ENCODE measurements around the gene EHBP1.

The EHBP1 gene

DNA sequence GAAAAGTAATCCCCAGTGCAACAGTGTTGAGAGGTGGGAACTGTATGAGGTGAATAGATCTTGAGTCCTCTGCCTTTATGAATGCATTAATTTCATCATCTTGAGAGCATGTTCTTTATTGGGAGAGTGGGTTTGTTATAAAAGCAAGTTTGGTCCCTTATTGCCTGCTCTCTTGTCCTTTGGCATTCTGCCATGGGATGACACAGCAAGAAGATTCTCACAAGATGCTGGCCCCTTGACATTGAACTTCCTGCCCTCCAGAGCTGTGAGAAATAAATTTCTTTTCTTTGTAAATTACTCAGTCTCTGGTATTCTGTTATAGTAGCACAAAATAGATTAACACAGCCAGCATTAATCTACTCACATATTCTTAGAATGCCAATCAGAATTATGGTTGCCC, 108.6 kb downstream of the EHBP1 start:
- TF ChIP-seq TAF1 (IDR thresholded peaks at IDR 0.05; ENCODE audit: borderline replicate concordance, insufficient read depth, low read length): no peak
- TF ChIP-seq SIN3A (IDR thresholded peaks at IDR 0.05; ENCODE audit: borderline replicate concordance, insufficient read depth, low read length): no peak
- TF ChIP-seq FOXP2 (optimal IDR thresholded peaks at IDR 0.05; ENCODE audit: borderline replicate concordance, extremely low read depth, extremely low read length, insufficient read depth): no peak
- no peak for TF ChIP-seq POLR2AphosphoS5 (IDR thresholded peaks at IDR 0.05; ENCODE audit: low read depth, low read length)
- TF ChIP-seq, protein P1, sequence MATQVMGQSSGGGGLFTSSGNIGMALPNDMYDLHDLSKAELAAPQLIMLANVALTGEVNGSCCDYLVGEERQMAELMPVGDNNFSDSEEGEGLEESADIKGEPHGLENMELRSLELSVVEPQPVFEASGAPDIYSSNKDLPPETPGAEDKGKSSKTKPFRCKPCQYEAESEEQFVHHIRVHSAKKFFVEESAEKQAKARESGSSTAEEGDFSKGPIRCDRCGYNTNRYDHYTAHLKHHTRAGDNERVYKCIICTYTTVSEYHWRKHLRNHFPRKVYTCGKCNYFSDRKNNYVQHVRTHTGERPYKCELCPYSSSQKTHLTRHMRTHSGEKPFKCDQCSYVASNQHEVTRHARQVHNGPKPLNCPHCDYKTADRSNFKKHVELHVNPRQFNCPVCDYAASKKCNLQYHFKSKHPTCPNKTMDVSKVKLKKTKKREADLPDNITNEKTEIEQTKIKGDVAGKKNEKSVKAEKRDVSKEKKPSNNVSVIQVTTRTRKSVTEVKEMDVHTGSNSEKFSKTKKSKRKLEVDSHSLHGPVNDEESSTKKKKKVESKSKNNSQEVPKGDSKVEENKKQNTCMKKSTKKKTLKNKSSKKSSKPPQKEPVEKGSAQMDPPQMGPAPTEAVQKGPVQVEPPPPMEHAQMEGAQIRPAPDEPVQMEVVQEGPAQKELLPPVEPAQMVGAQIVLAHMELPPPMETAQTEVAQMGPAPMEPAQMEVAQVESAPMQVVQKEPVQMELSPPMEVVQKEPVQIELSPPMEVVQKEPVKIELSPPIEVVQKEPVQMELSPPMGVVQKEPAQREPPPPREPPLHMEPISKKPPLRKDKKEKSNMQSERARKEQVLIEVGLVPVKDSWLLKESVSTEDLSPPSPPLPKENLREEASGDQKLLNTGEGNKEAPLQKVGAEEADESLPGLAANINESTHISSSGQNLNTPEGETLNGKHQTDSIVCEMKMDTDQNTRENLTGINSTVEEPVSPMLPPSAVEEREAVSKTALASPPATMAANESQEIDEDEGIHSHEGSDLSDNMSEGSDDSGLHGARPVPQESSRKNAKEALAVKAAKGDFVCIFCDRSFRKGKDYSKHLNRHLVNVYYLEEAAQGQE (IDR thresholded peaks at IDR 0.05; ENCODE audit: insufficient read depth in 1 of 2, low read depth in 2 of 2, low read length in 2 of 2): no peak

DNA sequence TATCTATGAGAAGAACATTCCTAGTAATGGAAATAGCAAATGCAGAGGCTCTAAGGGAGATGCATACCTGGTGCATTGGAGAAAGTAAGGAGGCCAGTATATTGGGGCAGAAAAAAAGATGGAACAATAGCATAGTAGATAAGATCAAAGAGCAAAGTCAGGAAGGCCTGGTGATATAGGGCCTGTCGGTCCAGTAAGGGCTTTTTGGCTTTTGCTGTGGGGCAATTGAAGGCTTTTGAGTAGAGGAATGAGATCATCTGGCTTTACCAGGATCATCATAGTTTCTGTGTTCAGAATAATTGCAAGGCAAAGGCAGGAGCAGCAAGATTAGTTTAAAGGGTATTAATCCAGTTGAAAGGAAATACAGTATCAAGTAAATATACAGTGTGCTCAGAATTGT, 111.8 kb downstream of the EHBP1 start:
- TF ChIP-seq POLR2AphosphoS5 (IDR thresholded peaks at IDR 0.05; ENCODE audit: low read depth, low read length): no peak
- no peak for TF ChIP-seq TAF1 (IDR thresholded peaks at IDR 0.05; ENCODE audit: borderline replicate concordance, insufficient read depth, low read length)
- TF ChIP-seq FOXP2 (optimal IDR thresholded peaks at IDR 0.05; ENCODE audit: borderline replicate concordance, extremely low read depth, extremely low read length, insufficient read depth): no peak
- TF ChIP-seq SIN3A (IDR thresholded peaks at IDR 0.05; ENCODE audit: borderline replicate concordance, insufficient read depth, low read length): no peak
- TF ChIP-seq, protein P1 (IDR thresholded peaks at IDR 0.05; ENCODE audit: insufficient read depth in 1 of 2, low read depth in 2 of 2, low read length in 2 of 2): no peak

DNA sequence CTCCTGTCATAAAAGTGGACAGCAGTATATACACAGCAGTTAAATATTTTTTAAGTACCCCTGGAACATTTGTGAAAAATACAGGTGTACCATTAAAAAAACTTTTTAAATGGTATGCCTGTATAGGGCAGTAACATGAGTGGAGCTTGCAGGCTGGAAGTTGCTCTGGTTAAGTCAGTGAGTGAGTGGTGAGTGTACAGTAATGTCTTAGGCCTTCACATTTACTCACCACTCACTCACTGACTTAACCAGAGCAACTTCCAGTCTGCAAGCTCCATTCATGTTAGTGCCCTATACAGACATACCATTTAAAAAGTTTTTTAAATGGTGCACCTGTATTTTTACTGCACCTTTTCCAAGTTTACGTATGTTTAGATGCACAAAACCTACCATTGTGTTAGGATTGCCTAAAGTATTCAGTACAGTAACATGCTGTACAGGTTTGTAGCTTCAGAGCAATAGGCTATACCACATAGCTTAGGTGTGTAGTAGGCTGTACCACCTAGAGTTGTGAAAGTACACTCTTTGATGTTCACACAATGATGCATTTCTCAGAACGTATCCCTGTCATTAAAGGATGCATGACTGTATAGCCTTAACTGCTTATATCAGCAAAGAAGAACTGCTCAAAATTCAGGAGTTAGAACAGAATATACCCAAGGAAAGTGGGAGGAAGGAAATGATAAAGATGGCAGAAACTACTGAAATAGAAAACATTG, 112.6 kb downstream of the EHBP1 start:
- TF ChIP-seq FOXP2 (optimal IDR thresholded peaks at IDR 0.05; ENCODE audit: borderline replicate concordance, extremely low read depth, extremely low read length, insufficient read depth) (no peak), SIN3A (IDR thresholded peaks at IDR 0.05; ENCODE audit: borderline replicate concordance, insufficient read depth, low read length) (no peak), POLR2AphosphoS5 (IDR thresholded peaks at IDR 0.05; ENCODE audit: low read depth, low read length) (no peak), TAF1 (IDR thresholded peaks at IDR 0.05; ENCODE audit: borderline replicate concordance, insufficient read depth, low read length) (no peak)
- TF ChIP-seq, protein P1 (IDR thresholded peaks at IDR 0.05; ENCODE audit: insufficient read depth in 1 of 2, low read depth in 2 of 2, low read length in 2 of 2): no peak

DNA sequence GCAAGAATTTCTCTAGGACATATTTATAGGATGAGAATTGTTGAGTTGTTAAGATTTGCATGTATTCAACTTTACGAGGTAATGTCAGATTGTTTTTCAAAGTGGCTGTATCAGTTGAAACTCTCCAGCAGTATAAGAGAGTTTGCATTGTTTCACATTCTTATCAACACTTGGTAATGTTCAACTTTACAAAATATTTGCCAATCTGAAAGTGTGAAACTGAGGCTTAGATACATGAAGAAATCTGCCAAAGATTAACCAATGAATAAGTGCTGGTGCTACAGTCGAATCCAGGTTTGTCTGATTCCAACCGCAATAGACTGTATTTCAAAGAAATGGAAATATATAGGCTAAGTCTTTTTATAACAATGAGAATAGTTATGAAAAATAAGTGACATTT, 117.0 kb downstream of the EHBP1 start:
- TF ChIP-seq, protein P1 (IDR thresholded peaks at IDR 0.05; ENCODE audit: insufficient read depth in 1 of 2, low read depth in 2 of 2, low read length in 2 of 2): no peak
- TF ChIP-seq POLR2AphosphoS5 (IDR thresholded peaks at IDR 0.05; ENCODE audit: low read depth, low read length): no peak
- no peak for TF ChIP-seq TAF1 (IDR thresholded peaks at IDR 0.05; ENCODE audit: borderline replicate concordance, insufficient read depth, low read length)
- TF ChIP-seq FOXP2 (optimal IDR thresholded peaks at IDR 0.05; ENCODE audit: borderline replicate concordance, extremely low read depth, extremely low read length, insufficient read depth): no peak
- no peak for TF ChIP-seq SIN3A (IDR thresholded peaks at IDR 0.05; ENCODE audit: borderline replicate concordance, insufficient read depth, low read length)
